Mucosa of rectum (tissue), 2 donors: ENCODE measurements around the gene ZDHHC12.

Source experiments
- H3K27ac ChIP-seq, 2 donors: one replicate each; pipeline ENCODE4 v1.7.0; 2013; ENCODE audit warnings: inconsistent platforms in 2 of 2, low read depth in 2 of 2, low read length in 2 of 2
- H3K27me3 ChIP-seq, 2 donors: one replicate each; pipeline ENCODE4 v1.7.0; 2013; ENCODE audit warnings: low read length in 2 of 2; ENCODE audit not compliant: control insufficient read depth in 2 of 2, insufficient read depth in 2 of 2
- H3K36me3 ChIP-seq, 2 donors: one replicate each; pipeline ENCODE4 v1.7.0; 2013; ENCODE audit warnings: low read length in 2 of 2; ENCODE audit not compliant: control insufficient read depth in 2 of 2, insufficient read depth in 2 of 2
- H3K4me1 ChIP-seq, 2 donors: one replicate each; pipeline ENCODE4 v1.7.0; 2013; ENCODE audit warnings: low read length in 2 of 2, mild to moderate bottlenecking in 1 of 2; ENCODE audit not compliant: control insufficient read depth in 2 of 2, insufficient read depth in 2 of 2
- H3K4me3 ChIP-seq, 2 donors: one replicate each; pipeline ENCODE4 v1.7.0; 2013; ENCODE audit warnings: low read length in 2 of 2
- H3K9ac ChIP-seq, 2 donors: one replicate each; pipeline ENCODE4 v1.7.0; 2013; ENCODE audit warnings: low read length in 2 of 2, low read depth in 1 of 2, mild to moderate bottlenecking in 1 of 2
- H3K9me3 ChIP-seq, 2 donors: one replicate each; pipeline ENCODE4 v1.7.0; 2013; ENCODE audit warnings: low read length in 2 of 2; ENCODE audit not compliant: control insufficient read depth in 2 of 2
- donor health status: healthy.
- donor health status: Normal muscosa, but diverticular disease.

The ZDHHC12 gene

DNA sequence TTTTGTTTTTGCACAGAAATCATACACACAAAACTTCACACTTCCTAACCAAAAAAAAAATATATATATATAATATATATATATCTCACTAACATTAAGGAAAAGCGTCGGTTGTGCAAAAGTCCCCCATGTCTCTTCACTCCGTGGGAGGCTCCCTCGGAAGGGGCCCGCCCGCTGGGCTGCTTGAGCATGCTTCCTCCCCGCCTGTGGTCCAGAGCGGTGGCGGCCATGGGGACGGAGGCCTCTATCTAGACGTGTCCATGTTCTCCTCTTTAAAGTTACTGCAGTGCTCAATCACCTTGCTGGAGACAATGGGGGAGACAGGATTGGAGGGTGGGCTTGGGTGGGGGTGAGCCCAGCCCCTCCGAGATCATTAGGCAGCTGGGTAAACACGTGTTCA is 7.2 kb upstream of the ZDHHC12 start:
- H3K9me3 ChIP-seq, result no peaks in the 10 kb centered on the region
- H3K36me3 ChIP-seq, result peaks cover 21% of the 10 kb centered on the region in 2 donors
- no peak overlapping the region for H3K27ac ChIP-seq
- no peak overlapping the region for H3K4me3 ChIP-seq
- no peaks in the 10 kb centered on the region for H3K27me3 ChIP-seq
- H3K9ac ChIP-seq, result no peak overlapping the region
- peaks cover 0 to 3% of the 10 kb centered on the region in 2 donors for H3K4me1 ChIP-seq

DNA sequence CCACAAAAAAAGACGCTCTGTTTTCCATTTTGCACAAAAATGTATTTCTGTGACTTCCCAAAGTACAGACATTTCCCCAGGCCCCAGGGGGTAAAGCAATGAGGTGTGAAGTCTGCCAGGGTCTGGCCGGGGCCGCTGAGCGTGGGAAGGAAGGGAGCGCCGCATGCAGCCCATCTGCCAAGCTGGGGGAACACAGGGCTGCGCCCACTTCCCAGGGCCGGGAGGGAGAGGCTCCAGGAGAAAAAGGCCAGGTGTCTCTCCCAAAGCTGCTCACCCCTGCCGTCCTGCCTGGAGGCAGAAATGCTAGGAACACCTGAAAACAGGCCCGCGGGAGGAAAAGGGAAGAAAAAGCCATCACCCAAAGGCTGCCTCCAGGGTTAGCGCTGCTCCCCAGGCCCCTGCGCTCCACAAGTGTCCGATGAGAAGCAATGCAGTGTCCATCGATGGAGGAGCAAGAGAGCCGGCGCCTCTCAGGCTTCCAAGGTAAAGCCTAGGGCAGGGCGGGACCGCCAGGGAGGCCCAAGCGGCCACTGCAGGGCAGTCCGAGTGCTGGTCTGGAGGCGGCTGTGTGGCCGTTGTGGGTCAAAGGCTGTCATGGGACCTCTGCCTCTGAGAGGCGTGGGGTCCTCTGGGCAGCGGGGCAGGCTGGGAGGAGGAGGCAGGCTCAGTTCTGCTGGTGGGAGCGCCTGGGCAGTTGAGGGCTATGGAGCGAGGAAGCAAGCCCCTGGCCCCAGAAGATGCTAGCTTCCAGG is 6.0 kb upstream of the ZDHHC12 start:
- peaks cover 0 to 3% of the 10 kb centered on the region in 2 donors for H3K4me1 ChIP-seq
- H3K36me3 ChIP-seq, result peaks cover 16 to 17% of the 10 kb centered on the region in 2 donors
- H3K27ac ChIP-seq, result no peak overlapping the region
- no peak overlapping the region for H3K9ac ChIP-seq
- H3K4me3 ChIP-seq, result no peak overlapping the region
- no peaks in the 10 kb centered on the region for H3K27me3 ChIP-seq
- H3K9me3 ChIP-seq, result no peaks in the 10 kb centered on the region

DNA sequence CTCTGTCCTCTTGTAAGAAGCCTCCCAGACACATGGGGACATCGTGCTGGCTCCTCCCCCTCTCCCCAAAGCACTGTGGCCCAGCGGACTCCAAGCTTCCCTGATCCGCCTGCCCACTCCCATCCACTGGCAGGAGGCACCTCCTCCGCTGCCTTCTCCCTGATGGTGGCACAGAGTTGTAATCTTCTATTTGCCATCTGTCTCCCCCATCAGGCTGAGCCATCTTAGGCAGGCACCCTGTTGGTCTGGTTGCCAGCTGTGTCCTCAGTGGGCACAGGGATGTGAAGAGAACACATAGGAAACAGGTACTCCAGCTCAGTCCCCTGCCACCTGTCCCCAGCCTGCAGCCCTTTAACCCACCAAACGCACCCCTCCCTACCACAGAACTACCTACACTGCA is 5.4 kb upstream of the ZDHHC12 start:
- Histone ChIP-seq H3K4me3 (no peak overlapping the region), H3K36me3 (peaks cover 13 to 14% of the 10 kb centered on the region in 2 donors), H3K9ac (no peak overlapping the region), H3K27ac (no peak overlapping the region), H3K9me3 (no peaks in the 10 kb centered on the region), H3K4me1 (peaks cover 5 to 7% of the 10 kb centered on the region in 2 donors), H3K27me3 (no peaks in the 10 kb centered on the region)

DNA sequence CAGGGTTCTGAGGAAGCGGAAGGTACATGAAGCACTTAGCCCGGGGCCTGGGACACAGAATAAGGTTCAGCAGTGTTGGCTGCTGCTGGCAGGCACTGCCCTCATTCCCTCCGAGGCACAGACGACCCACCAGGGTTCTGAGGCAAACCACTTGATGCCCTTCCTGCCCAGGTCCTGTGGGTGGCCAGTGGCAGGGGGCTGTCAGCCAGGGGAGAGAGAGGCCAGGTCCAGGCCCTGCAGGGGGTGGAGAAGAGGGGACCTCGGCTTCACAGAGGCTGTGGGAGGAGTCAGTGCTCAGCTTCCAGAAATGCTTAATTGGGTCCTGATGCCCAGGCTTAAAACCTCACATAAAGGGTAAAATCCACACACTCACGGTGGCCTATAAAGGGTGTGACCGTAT is 4.4 kb upstream of the ZDHHC12 start:
- Histone ChIP-seq H3K4me1 (peaks cover 9 to 10% of the 10 kb centered on the region in 2 donors), H3K36me3 (peaks cover 12 to 13% of the 10 kb centered on the region in 2 donors), H3K27me3 (no peaks in the 10 kb centered on the region), H3K9me3 (no peaks in the 10 kb centered on the region), H3K9ac (no peak overlapping the region), H3K4me3 (no peak overlapping the region), H3K27ac (no peak overlapping the region)

DNA sequence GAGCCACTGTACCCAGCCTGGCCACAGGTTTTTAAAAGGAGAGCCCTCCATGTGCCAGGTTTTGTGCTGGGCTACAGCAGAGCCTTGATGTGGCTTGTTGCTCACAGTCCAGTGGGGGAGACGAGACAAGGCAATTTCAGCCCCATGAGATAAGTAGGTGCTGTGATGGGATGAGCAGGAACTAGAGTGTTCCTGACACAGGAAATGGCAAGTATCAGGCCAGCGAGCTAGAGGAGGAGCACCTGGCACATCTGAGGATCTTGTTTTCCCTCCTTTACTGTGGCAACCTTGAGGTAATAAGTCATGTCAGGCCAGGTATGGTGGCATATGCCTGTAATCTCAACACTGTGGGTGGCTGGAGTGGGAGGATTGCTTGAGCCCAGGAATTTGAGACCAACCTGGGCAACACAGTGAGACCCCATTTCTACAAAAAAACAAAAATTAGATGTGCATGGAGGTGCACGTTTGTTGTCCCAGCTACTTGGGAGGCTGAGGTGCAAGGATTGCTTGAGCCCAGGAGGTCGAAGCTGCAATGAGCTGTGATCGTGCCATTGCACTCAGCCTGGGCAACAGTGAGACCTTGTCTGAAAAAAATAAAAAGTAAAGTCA is 3.8 kb upstream of the ZDHHC12 start:
- Histone ChIP-seq H3K27me3 (no peaks in the 10 kb centered on the region), H3K4me3 (no peak overlapping the region), H3K36me3 (peaks cover 10 to 11% of the 10 kb centered on the region in 2 donors), H3K9ac (no peak overlapping the region), H3K4me1 (peaks cover 15% of the 10 kb centered on the region in 2 donors), H3K9me3 (no peaks in the 10 kb centered on the region), H3K27ac (no peak overlapping the region)

DNA sequence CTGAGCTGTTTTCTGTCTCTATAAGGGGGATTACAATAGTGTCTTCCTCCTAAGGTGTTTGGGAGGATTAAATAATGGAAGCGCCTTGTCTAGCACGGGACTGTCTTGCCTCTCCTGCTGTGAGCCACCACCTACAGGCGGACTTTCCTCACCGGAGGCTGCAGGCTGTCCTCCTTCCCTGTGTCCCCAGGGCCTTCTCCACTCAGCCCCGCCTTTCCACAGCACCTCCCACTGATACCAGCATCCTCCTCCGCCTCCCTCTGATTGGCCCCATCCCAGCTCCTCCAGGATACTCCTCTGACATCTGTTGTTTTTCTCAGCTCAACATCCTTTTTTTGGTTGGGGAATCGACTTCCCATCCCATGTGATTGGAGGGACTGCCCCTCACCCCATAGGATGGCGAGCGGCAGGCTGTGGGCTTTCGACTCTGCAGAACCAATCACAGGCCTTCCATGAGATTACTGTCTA is 851 bp upstream of the ZDHHC12 start:
- Histone ChIP-seq H3K9me3 (no peaks in the 10 kb centered on the region), H3K9ac (peak overlapping the region; percentile 57 to 81), H3K4me1 (peaks cover 15 to 17% of the 10 kb centered on the region in 2 donors), H3K27me3 (no peaks in the 10 kb centered on the region), H3K36me3 (peaks cover 9 to 15% of the 10 kb centered on the region in 2 donors), H3K27ac (peak overlapping the region; percentile 70 to 76), H3K4me3 (peak overlapping the region; percentile 89 to 93)

DNA sequence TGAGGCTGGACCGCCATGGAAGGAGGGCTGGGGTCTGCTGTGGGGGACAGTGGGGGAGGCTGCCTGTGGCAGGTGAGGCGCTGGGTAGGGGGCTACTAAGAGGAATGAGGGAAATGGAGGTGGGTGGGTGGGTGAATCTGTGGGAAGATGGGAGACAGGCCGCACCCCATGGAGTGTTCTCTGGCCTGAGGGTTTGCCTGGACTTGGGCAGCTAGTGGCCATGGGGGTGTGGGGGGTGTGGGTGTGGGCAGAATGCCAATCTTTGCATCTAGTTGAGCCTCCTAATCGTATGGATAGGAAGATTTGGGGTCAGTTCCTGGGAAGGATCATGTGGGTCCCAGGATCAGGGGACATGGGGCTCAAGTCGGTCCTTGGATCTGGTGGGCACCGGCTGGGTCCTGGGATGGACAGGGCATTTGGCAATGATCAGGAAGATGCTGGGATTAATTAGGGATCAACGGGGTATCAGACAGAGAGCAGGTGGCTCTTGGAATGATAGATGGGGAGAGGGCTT is 518 bp downstream of the ZDHHC12 start:
- Histone ChIP-seq H3K4me1 (peaks cover 18 to 21% of the 10 kb centered on the region in 2 donors), H3K27ac (peak overlapping the region; percentile 75 to 81), H3K27me3 (no peaks in the 10 kb centered on the region), H3K9ac (peak overlapping the region; percentile 93 to 97), H3K9me3 (no peaks in the 10 kb centered on the region), H3K4me3 (peak overlapping the region; percentile 89 to 93), H3K36me3 (peaks cover 9 to 15% of the 10 kb centered on the region in 2 donors)

DNA sequence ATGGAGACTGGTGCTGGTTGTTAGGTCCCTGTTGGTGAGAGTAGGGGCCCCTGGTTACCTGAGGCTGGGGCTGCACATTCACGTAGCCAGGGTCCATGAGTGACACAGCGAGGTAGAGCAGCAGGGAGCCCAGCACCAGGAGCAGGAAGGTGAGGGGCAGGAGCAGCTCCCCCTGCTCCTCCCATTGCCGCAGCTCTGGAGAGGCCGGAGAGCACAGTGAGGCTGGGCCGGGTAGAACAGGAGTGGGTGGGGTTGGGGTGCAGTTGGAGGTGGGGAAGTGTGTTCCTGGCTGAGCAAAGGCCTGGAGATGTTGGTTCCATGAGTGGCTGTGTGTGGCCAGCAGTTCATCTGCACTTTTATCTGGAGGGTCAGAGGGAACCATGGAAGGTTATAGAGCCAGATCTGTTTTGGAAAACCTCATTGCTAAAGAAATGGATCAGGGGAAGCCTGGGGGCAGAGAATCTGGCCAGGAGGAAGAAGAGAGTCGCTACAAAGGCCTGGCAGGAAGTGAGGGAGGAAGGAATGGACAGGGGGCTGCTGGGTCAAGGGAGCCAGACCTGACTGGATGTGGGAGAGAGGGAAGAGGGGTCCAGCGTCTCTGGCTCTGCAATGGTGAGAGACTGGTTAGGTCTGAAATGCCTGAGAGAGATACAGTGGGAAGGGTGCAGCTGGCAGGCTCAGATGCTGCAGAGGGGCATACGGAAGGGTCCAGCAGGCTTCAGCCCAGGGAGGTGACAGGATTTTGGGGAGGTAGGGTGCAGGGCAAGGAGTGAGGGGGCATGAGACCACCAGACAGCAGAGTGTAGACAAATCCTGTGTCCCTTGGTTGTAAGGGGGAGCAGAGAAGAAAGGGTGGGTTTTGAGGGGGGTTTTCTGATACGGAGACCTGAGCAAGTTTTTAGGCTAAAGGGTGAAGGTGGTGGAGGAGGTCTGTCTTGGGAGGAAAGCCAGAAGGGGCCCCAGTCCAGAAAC is 1.3 kb downstream of the ZDHHC12 start:
- no peaks in the 10 kb centered on the region for H3K9me3 ChIP-seq
- H3K4me3 ChIP-seq, result peak overlapping the region; percentile 89 to 93
- H3K27me3 ChIP-seq, result no peaks in the 10 kb centered on the region
- peaks cover 18 to 21% of the 10 kb centered on the region in 2 donors for H3K4me1 ChIP-seq
- peaks cover 9 to 15% of the 10 kb centered on the region in 2 donors for H3K36me3 ChIP-seq
- H3K9ac ChIP-seq, result peak overlapping the region; percentile 93 to 97
- H3K27ac ChIP-seq, result no peak overlapping the region

DNA sequence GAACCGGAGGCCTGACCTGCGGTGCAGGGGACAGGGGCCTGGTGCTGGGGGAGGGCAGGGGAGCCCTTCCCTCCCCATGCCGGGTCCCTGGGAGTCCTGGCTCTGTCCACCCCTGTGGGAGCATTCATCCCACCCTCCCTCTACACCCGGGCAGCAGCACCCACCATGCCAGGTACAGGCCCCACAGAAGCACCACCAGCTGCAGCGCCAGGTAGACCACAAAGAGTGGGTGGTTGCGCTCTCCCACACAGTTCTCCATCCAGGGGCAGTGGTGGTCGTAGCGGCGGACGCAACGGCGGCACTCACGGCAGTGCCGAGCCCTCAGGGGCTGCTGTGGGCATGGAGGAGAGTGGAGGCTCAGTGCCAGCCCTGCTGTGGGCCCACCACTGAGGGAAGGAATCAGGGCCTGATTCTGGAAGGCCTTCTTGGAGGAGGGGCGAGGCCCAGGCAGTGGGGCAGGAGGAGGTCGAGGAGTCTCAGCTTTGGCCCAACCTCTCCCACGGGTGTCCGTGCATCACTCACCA is 2.4 kb downstream of the ZDHHC12 start:
- H3K36me3 ChIP-seq, result peaks cover 9 to 15% of the 10 kb centered on the region in 2 donors
- H3K4me1 ChIP-seq, result peaks cover 18 to 21% of the 10 kb centered on the region in 2 donors
- H3K9ac ChIP-seq, result no peak overlapping the region
- no peak overlapping the region for H3K27ac ChIP-seq
- H3K4me3 ChIP-seq, result no peak overlapping the region
- H3K27me3 ChIP-seq, result no peaks in the 10 kb centered on the region
- H3K9me3 ChIP-seq, result no peaks in the 10 kb centered on the region
